ENCODE results near the gene SLC16A7. TPM values are rescaled to one million over a fixed set of nuclear protein-coding genes. Genes with fewer than 3 reads are reported as not detected.

Gene SLC16A7
- total and polyA plus RNA-seq, 9 of the 15 experiments (the other 6 are each of a cell fraction or from before 2014, with no cell fraction given) = 0.18 TPM; not detected in 8

GRCh38 chr12:59768031-59768430 lies 172.2 kb downstream of the SLC16A7 start:
- ChIA-PET POLR2A (no interaction called here), CTCF (ENCODE audit: low intra/inter-chr PET ratio) (no interaction called here)
- Histone ChIP-seq H3K4me1 (replicated peaks in 1 of 2; ENCODE audit: control insufficient read depth in 2 of 2, insufficient read depth in 2 of 2, low read length in 2 of 2) (no peaks in the 10 kb centered on the region), H3K27ac (ENCODE audit: extremely low read depth, low read depth, low read length) (no peak overlapping the region), H3K79me2 (ENCODE audit: control insufficient read depth, insufficient read depth, low read length) (no peaks in the 10 kb centered on the region), H4K20me1 (replicated peaks; ENCODE audit: control insufficient read depth, insufficient read depth, low read length) (no peaks in the 10 kb centered on the region), H2AFZ (ENCODE audit: low read depth, low read length) (no peak overlapping the region), H3K4me3 (no peak overlapping the region), H3K9me3 (replicated peaks; ENCODE audit: control insufficient read depth, insufficient read depth, low read depth, low read length) (no peaks in the 10 kb centered on the region), H3K9me1 (ENCODE audit: control insufficient read depth, insufficient read depth, low read length) (no peaks in the 10 kb centered on the region), H3K27me3 (ENCODE audit: control insufficient read depth in 2 of 2, insufficient read depth in 2 of 2, low read length in 2 of 2) (no peaks in the 10 kb centered on the region), H3K9ac (ENCODE audit: insufficient read depth in 1 of 2, low read depth in 2 of 2, low read length in 2 of 2) (no peak overlapping the region), H3K4me2 (ENCODE audit: insufficient read depth, low read length) (no peak overlapping the region), H3K36me3 (ENCODE audit: control insufficient read depth, insufficient read depth, low read length) (no peaks in the 10 kb centered on the region)
- no TSS peak for BruUV-seq (replicated peaks)
- in situ Hi-C loops (cut with MboI) = no loop called here
- 0% methylated on average over 3 of the region's 3 CpGs for WGBS (ENCODE audit: insufficient coverage, low coverage, missing lambda C conversion rate)
- TF ChIP-seq, protein P1, sequence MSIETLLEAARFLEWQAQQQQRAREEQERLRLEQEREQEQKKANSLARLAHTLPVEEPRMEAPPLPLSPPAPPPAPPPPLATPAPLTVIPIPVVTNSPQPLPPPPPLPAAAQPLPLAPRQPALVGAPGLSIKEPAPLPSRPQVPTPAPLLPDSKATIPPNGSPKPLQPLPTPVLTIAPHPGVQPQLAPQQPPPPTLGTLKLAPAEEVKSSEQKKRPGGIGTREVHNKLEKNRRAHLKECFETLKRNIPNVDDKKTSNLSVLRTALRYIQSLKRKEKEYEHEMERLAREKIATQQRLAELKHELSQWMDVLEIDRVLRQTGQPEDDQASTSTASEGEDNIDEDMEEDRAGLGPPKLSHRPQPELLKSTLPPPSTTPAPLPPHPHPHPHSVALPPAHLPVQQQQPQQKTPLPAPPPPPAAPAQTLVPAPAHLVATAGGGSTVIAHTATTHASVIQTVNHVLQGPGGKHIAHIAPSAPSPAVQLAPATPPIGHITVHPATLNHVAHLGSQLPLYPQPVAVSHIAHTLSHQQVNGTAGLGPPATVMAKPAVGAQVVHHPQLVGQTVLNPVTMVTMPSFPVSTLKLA (conservative IDR thresholded peaks at IDR 0.05) = no peak
- TF ChIP-seq, protein P2, sequence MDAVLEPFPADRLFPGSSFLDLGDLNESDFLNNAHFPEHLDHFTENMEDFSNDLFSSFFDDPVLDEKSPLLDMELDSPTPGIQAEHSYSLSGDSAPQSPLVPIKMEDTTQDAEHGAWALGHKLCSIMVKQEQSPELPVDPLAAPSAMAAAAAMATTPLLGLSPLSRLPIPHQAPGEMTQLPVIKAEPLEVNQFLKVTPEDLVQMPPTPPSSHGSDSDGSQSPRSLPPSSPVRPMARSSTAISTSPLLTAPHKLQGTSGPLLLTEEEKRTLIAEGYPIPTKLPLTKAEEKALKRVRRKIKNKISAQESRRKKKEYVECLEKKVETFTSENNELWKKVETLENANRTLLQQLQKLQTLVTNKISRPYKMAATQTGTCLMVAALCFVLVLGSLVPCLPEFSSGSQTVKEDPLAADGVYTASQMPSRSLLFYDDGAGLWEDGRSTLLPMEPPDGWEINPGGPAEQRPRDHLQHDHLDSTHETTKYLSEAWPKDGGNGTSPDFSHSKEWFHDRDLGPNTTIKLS (IDR thresholded peaks at IDR 0.05; ENCODE audit: borderline replicate concordance, low read depth) = no peak
- TF ChIP-seq TCFL5 (CRISPR knock-in tag; conservative IDR thresholded peaks at IDR 0.05) = no peak
- DNase-seq (ENCODE audit: extremely low read depth in 1 of 4, low spot score in 3 of 4) (no peak), FAIRE-seq (no peak), ATAC-seq (no peak)
- intact Hi-C loops (cut with micrococcal nuclease) = no loop called here
